Glomerular visceral epithelial cell (primary cell): ENCODE results near the gene CDC16.
A peak's percentile ranks its signal among the peaks of the same experiment; 100 is the strongest.
"Not testable (repeated sequence)": the region's sequence is repeated elsewhere in the genome, so short reads cannot be mapped to it uniquely, and the experiment has no call there.

ENCODE experiments used
- DNase-seq: peaks from one replicate; pipeline ENCODE4 v3.0.0-alpha.2; 2016; ENCODE audit errors: extremely low spot score

Gene CDC16

GRCh38 chr13:114234645-114235421 is at the start of gene CDC16:
TSS of gene CDC16 (plus strand) at chr13:114234897. CDS start at chr13:114235085, 188 bp downstream.
- peak; percentile 94 for DNase-seq

GRCh38 chr13:114185182-114185971 is 49.3 kb upstream of the CDC16 start:
- no peak for DNase-seq

GRCh38 chr13:114194853-114195252 is 39.8 kb upstream of the CDC16 start:
- DNase-seq, result no peak

- no peak for DNase-seq
Observed at GRCh38 chr13:114196629-114197028, 38.1 kb upstream of the CDC16 start.

- DNase-seq, result no peak
Observed at GRCh38 chr13:114198556-114198955, 36.1 kb upstream of the CDC16 start.

GRCh38 chr13:114199526-114199925 is 35.2 kb upstream of the CDC16 start:
- not testable (repeated sequence) for DNase-seq

- DNase-seq, result no peak
Observed at GRCh38 chr13:114199954-114200353, 34.7 kb upstream of the CDC16 start.

- DNase-seq, result no peak
Observed at GRCh38 chr13:114200399-114200911, 34.2 kb upstream of the CDC16 start.

- no peak for DNase-seq
Observed at GRCh38 chr13:114202581-114202980, 32.1 kb upstream of the CDC16 start.

GRCh38 chr13:114203536-114203935 is 31.2 kb upstream of the CDC16 start:
- no peak for DNase-seq

- DNase-seq, result no peak
Observed at GRCh38 chr13:114204894-114205293, 29.8 kb upstream of the CDC16 start.

GRCh38 chr13:114208134-114208533 is 26.6 kb upstream of the CDC16 start:
- DNase-seq, result no peak

GRCh38 chr13:114211446-114212157 is 23.1 kb upstream of the CDC16 start:
- DNase-seq, result no peak

- DNase-seq, result no peak
Observed at GRCh38 chr13:114212158-114212495, 22.6 kb upstream of the CDC16 start.

GRCh38 chr13:114213980-114214379 is 20.7 kb upstream of the CDC16 start:
- no peak for DNase-seq

GRCh38 chr13:114219392-114219791 is 15.3 kb upstream of the CDC16 start:
- no peak for DNase-seq

- no peak for DNase-seq
Observed at GRCh38 chr13:114222461-114222968, 12.2 kb upstream of the CDC16 start.

- DNase-seq, result no peak
Observed at GRCh38 chr13:114224201-114224600, 10.5 kb upstream of the CDC16 start.

- DNase-seq, result no peak
Observed at GRCh38 chr13:114225610-114226009, 9.1 kb upstream of the CDC16 start.

GRCh38 chr13:114226088-114226487 is 8.6 kb upstream of the CDC16 start:
- DNase-seq, result no peak

GRCh38 chr13:114226699-114227323 is 7.9 kb upstream of the CDC16 start:
- DNase-seq, result peak; percentile 84

GRCh38 chr13:114227528-114227927 is 7.2 kb upstream of the CDC16 start:
- DNase-seq, result no peak
